GM21423 (cell line): ENCODE data around the gene GJB2.
"Not testable (repeated sequence)": the region's sequence is repeated elsewhere in the genome, so short reads cannot be mapped to it uniquely, and the experiment has no call there.

Experiments
- ATAC-seq: cut with Tn5 transposase; IDR thresholded peaks from one replicate; pipeline ENCODE4 v1.9.1; 2021; ENCODE audit warnings: mild to moderate bottlenecking, moderate library complexity; ENCODE audit not compliant: unreplicated experiment

Gene GJB2

GRCh38 chr13:20171364-20171763 lies 21.4 kb downstream of the GJB2 start:
- no peak for ATAC-seq

GRCh38 chr13:20170921-20171320 lies 21.8 kb downstream of the GJB2 start:
- no peak for ATAC-seq

DNA sequence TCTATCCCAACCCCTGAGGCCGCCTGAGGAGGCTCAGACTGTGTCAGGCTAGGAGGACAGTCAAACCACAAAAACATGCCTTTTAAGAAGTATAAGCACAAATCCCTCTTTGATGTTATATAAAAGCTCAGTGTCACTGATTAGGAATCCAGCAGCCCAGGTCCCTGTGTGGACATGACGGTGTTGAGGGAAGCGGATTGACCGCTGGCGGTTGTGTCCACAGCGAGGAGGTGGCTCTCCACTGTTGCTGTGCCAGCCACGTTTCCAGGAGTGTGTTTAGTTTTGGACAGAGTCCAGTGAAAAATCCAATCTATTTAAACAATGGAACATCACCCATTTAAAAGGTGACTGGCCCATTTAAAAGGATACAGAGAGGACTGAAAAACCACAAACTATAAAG lies 24.3 kb downstream of the GJB2 start:
- ATAC-seq = no peak

- ATAC-seq = no peak
These were observed 27.1 kb downstream of the GJB2 start for GRCh38 chr13:20165417-20166257.

DNA sequence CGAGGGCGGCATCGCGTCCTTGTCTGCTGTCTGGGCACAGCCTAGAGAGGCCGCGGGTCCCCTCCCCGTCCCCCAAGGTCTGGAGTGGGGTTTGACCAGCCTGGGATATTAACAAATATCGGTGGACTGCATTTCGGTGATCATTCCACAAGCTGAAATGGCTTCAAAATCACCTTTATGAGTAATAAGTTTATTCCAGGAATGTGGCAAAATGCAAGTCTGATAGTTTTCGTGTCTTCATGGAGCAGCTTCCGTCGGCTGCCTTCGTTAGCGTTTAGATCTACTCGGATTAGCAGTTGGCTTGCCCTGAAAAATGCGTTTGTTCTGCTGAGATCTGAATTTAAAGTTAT lies 30.8 kb downstream of the GJB2 start:
- ATAC-seq = no peak

GRCh38 chr13:20161275-20161950 lies 31.3 kb downstream of the GJB2 start:
- ATAC-seq = peak; percentile 48

GRCh38 chr13:20160306-20161274 lies 32.1 kb downstream of the GJB2 start, which contains the start of gene GJA3:
TSS of gene GJA3 (minus strand) at chr13:20161052. CDS start at chr13:20143288, 17,764 bp downstream.
- peak; percentile 52 for ATAC-seq

GRCh38 chr13:20159646-20160305 lies 33.0 kb downstream of the GJB2 start:
- ATAC-seq = no peak

GRCh38 chr13:20157151-20157796 lies 35.5 kb downstream of the GJB2 start:
- ATAC-seq = no peak

DNA sequence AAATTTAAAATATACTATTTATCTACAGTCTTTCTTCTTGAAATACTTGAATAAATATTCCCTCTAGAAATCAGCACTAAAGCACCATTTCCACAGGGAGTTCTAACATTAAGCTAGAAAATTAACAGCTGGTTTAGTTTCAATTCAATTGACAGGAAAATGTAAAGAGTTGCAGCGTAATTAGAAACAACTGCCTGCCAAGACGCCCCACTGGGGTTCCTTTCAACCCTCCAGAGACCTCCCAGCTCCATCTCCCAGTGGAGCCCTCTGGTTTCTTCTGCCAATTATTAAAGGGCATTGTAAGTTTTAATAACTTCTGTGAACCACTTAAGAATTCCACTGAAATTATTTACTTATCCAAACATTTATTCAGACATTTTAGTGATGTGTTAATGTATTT lies 36.0 kb downstream of the GJB2 start:
- no peak for ATAC-seq

GRCh38 chr13:20153290-20153689 lies 39.4 kb downstream of the GJB2 start:
- not testable (repeated sequence) for ATAC-seq

DNA sequence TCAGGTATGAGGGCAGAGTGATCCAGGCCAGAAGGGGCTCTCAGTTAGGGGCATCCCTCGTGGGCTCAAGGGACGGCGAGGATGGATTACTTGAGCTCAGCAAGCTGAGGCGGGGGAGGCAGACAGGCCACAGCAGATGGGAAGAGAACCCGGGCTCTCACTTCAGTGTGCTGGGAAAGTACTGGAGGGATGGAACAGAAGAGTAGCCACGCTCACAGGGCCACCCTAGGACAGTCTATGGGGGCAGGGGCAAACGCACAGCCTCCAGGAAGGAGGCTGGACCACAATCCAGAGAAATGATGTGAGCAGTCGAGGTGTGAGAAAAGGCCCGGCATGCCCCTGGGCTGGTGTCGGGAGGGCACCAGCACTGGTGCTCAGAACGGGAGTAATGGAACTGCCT lies 41.1 kb downstream of the GJB2 start:
- ATAC-seq = no peak

GRCh38 chr13:20151016-20151415 lies 41.7 kb downstream of the GJB2 start:
- ATAC-seq = no peak

DNA sequence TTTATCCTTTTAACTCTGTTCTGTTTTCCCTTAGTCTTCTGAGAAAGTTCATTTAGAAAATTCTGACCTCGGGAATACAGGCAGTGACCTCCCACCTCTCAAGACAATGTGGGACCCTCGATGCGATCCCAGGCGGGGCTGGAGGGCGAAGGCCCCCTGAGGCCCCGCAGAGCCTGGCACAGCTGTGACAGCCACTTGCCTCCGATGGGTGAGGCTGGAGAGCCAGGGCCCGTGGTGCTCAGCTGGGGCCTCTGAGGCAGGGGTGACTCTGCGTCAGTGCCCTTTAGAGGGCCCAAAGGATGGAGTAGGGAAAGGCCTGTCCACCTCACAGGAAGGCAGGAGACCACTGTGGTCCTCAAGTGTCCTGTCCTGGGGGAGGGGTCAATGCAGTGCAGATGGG lies 42.2 kb downstream of the GJB2 start:
- ATAC-seq = no peak

GRCh38 chr13:20149762-20150161 lies 43.0 kb downstream of the GJB2 start:
- ATAC-seq = no peak

DNA sequence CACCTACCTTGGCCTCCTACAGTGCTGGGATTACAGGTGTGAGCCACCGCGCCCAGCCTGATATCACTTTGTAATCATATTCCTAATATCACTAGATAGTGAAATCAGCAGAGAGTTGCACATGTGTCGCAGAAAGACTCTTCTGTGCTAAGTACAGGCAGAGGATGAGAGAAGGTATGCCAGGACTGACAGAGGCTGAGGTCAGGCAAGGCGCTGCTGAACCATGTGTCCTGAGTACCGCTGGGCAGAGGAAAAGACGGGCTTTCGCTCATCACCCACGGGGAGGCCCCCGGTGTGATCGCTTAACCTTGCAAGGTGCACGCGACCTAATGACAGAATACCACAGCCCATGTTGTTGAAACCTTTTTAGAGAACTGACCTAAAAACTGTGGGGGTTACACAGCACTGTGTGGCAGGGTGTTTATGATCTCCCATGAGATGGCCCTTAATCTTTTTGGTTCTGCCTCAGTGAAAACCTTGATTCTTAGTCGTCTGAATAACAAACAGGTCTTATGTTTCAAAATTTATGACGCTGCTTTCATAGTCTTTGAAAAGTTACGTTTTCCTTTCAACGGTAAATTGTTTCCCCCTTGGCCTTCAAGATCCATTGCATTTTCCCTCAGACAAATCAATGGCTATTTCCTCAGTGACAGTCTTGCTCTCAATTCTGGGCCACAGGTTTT lies 44.1 kb downstream of the GJB2 start:
- ATAC-seq = no peak

- ATAC-seq = no peak
These were observed 46.4 kb downstream of the GJB2 start for GRCh38 chr13:20146381-20146780.

DNA sequence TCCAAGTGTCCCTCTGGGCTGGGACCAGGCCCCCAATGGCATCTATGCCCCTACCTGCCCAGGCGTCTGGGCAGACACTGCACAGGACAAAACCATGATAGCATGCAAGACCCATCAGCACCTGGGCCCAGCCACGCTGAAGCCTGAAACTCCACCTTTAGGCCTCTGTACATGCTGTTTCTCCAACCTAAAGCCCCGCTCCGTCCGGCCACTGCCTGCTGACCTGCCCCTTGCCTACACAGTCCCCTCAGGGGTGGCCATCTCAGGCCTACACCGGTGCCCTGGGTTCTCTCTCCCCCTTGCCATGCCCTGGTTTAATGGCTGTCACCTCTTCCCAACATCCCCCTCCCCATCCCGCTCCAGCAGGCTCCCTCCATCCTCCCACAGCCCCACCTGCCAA lies 47.2 kb downstream of the GJB2 start:
- no peak for ATAC-seq

- ATAC-seq = no peak
These were observed 48.4 kb downstream of the GJB2 start for GRCh38 chr13:20144141-20144850.
